Measurements from ENCODE around the gene CEP164.

CEP164 gene

DNA sequence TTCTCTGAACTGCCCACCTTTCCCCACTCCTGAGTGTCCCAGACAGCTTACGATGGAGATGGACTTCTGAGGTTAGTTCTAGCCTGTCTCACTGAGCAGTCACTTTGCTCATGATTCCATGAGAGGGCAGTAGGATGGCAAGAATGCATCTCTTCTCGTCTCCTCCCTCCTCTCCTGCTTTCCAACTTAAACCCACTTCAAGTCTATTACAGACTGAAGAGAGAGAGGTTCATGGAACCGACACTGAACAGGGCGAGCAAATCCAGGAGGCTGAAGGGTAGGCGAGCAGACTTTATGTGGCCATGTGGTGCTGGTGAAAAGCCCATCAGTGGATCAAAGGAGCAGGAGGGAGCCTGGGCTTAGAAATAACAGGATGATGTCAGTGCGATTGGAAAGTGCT is 38.6 kb downstream of the CEP164 start:
- no peak for DNase-seq (ENCODE audit: low spot score)

DNA sequence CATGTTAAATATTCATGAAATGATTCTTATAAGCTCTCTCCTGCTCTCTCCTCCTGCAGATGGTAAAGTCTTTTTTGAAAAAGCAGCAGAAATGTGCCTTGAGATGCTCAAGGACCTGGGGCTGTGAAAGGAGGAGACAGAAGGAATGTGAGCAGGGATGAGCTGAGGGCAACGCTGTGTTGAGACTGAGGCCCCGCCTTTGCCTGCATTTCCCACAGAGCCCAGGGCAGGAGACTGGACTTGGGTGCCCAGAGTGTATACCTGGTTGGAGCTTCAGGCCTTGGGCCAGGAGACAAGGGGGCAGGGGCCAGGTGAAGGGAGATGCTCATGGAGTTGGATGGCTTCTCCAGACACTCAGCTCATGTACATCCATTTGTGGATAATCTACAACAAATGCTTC is 39.2 kb downstream of the CEP164 start:
- no peak for DNase-seq (ENCODE audit: low spot score)

DNA sequence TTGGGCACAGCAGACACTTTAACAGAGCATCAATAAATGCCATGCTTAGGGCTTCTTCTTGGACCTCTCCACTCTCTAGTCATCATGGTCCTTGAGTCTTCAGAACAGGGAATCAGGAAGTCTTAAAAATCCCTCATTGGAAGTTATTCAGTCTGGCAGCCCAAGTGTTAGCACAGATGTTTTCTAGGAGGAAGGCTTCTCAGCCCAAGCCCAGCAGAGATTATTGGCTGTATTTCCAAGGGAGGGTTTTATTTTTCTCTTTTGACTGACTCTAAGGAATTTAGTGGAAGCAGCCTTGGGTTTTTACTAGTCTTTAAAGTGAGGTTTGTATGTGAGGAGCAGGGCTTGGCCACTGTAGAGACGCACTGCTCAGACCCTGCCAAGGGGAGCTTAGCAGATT is 41.9 kb downstream of the CEP164 start:
- DNase-seq (ENCODE audit: low spot score), result no peak

DNA sequence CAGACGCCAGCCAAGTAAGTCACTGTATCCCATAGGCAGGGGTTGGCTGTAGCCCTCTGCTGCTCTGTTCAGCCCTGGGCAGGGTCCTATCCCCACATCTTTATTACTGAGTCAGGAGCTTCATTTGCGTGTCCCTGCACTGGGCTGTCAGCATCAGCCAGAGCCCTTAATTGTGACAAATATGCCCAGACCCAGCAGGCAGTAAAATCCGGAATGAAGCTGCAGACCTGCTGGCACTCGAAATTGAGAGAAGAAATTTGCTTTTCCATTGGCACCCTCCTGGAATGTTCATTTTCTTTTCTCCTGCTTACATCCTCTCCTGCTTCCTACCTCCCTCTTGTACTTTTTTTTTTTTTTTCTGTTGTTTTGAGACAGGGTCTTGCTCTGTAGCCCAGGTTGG is 43.8 kb downstream of the CEP164 start:
- DNase-seq (ENCODE audit: low spot score), result no peak

DNA sequence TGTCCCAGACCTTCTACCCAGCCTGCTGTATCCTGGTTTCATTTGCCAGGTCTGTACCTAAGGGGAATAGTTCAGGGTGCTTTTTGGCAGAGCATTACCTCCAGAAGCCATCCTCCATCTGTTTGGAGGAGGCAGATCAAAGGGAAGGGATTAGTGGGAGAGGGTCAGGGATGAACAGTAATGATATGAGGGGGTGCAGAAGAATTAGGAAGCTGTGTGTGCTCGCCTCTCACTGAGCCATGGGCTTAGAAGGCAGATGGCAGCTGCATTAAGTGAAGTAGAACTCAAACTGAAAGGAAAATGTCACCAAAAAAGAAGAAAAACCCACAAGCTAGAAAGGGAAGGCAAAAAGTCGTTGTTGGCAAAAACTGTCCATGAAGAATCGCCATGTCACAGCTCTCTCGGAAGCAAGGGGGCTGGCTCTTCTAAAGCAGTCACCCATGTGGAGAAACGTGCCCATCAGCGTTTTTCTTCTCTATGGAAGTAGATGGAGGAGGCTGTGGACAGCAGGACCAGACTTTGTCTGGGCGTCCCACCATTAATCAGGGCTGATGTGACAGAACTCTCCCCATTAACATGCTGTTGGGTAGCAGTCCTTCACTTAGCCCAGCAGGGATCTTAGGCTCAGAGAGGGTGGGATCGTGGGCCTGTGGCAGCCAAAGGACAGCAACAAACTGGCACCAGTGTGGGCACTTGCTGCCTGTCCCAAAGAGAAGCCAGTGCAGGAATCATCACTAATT is 46.8 kb downstream of the CEP164 start:
- no peak for DNase-seq (ENCODE audit: low spot score)

DNA sequence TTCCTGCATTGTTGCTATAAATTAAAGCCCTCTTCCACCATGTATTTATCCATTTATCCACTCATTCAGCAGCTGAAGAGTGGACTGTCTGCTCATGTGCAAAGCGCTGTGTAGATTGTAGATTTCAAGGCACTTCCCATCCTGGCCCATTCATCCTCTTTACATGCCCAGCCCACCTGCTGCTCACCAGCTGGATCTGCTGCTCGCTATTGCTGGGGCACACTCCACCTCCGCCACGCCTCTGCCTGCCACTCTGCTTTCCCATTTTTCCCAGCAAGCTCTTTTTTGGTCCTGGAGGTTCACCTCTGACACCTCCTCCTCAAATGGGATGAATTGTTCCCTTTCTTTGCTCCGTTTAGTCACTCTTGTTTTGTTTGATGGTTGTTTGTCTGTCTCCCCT is 48.3 kb downstream of the CEP164 start:
- DNase-seq (ENCODE audit: low spot score), result no peak

DNA sequence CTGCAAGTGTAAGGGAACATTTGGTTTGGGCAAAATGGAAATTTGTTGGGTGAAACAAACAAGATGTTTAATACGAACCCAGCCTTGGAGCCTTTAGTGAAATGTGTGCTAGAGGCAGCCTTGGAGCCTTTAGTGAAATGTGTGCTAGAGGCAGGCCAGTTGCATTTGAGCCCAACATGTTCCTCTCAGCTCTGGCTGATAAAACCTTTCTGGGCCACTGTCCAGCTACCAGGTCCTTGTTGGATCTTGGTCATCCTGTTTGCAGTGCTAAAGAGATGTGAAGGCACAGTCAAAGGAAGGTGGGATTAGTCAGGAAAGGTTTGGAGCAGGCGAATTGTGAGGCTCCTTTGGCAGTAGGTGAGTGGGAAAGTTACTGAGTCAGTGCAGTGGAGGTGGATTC is 48.9 kb downstream of the CEP164 start:
- DNase-seq (ENCODE audit: low spot score), result no peak

DNA sequence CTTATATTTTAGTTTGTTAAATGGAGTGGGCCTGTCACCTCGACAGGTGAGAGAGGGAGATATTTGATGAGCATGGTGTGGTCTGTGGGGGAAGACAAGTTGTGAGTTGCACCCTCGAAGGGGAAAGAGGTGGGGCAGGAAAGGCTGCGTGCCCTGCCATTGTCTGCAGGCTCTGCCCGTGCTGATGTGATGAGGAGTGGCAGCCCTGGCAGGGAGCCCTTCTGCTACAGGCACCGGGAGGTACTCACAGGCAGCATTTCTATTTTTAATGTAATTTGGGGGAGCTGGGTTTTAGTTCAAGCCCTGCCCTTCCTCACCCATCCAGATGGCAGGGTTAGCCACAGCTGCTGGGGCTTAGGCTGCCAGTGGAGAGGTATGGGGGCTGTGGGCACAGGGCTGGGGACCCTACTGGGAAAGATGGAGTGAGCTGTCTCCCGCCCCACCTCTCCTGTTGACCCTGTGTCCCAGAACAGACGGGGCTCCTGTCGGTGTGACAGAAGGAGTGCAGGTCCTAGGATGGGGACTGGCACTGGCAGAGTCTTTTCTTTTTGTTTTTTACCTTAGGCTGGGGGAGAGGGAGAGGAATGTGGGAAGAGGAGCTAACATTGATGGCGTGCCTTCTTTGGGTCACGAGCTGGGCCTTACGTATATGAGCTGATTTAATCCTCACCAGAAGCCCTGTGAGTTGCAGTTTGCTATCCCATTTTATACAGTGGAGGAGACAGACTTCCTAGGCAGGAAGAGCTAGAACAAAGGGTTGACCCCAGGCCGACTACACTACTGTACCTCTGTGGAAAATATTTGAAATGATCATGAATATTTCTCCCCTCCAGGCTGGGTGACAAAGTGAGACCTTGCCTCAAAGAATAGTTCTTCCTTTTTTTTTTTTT is 51.6 kb downstream of the CEP164 start:
- DNase-seq (ENCODE audit: low spot score), result no peak

DNA sequence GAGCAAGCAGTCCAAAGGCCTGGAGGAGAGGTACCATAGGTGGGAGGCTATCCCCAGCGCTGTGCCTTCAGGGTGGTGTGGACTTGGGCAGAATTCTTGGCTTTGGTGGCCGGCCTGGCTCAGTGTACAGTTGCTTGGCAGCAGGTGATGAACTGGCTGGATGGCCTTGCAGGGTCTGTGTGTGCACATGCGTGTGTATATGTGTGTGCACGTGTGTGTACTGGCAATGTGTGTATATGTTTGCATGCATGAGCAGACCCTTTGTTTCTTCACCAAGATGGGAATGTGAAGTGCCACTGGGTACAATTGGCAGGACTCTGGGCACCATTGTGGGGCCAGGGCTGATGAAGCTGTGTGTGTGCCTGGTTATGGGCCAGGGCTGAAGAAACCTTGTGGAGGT is 53.0 kb downstream of the CEP164 start:
- no peak for DNase-seq (ENCODE audit: low spot score)

DNA sequence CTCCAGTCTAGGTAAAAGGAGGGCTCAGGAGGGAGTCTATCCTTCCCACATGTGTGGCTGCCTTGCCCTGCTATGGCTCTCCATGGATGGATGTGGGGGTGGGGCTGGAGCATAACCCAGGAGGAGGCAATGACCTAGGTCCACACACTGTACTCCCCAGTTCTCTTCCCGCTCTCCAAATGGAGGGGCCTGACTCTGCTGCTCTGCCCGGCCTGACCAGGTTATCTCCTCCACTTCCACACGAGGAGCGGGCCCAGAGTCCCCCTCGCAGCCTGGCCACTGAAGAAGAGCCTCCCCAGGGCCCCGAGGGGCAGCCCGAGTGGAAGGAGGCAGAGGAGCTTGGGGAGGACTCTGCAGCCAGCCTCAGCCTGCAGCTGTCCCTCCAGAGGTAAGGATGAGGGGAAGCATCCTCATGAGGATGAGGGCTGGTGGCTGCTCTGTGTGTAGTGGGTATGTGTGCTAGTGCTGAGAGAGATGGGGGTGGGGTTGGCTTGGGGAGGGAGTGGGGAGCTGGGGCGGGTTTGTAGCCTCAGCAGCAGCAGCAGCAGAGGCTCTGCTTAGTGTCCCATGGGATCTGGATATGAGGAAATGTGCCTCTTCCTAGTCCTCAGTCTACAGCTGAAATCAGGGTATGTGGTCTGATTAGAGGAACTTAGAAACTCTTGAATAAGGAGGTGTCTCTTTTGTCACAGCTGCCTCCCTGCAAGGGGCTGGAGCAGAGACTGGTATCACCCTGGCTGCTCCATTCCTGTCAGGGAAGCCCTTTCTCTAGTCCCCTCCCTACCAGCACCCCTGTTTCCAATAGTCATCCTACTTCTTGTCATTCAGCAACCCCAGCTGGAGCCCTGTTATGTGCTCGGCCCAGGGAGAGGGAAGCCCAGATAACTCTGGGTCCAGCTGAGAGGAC is 54.1 kb downstream of the CEP164 start:
- DNase-seq (ENCODE audit: low spot score), result no peak

DNA sequence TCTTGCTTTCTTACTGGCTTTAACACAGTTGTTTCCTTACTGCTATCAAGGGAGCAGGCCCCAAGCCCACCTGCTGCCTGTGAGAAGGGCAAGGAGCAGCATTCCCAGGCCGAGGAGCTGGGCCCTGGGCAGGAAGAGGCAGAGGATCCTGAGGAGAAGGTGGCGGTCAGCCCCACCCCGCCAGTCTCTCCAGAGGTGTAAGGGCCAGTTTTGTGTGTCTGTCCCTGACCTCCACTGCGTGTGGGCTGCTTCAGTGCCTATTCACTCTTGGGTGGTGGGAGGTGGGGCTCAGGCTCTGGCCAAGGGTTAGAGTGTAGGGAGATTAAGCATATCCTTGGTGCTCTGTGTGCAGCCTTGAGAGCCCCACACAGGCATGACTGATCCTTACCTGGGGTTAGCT is 55.1 kb downstream of the CEP164 start:
- no peak for DNase-seq (ENCODE audit: low spot score)

DNA sequence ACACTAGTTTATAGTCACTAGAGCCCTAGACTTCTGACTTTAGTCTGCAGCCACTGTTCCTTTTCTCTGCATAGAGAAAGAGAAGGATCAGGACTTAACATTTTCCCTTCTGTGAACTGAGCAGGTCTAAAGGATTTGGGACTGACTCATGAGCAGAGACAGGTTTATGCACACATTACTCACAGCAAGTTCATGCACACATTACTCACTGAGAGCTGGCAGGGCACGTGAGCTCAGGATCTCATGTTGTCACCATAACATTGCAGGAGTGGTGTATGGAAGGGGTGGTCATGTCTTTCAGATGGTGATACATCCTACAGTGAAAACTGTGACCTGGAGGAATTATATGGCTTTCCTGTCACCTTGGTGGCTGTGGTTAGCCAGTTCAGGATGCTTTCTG is 56.4 kb downstream of the CEP164 start:
- DNase-seq (ENCODE audit: low spot score), result no peak

DNA sequence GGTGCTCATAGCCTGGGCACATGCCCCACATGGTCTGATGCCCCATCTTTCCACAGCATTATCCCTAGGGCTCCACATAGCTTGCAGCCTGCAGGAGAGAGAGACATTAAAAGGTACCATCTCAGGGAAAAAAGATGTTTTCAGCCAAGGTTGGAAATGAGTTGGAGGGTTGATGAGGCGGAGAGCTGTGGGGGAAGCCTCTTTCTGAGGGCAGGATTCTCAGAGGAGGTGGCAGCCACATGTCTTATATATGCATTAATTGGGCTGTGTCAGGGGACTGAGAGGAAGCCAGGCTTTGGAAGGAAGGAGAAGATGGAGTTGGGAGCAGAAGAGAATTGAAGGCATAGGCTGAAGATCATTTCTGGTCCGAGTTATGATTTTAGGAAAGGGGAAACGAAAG is 57.8 kb downstream of the CEP164 start:
- no peak for DNase-seq (ENCODE audit: low spot score)

DNA sequence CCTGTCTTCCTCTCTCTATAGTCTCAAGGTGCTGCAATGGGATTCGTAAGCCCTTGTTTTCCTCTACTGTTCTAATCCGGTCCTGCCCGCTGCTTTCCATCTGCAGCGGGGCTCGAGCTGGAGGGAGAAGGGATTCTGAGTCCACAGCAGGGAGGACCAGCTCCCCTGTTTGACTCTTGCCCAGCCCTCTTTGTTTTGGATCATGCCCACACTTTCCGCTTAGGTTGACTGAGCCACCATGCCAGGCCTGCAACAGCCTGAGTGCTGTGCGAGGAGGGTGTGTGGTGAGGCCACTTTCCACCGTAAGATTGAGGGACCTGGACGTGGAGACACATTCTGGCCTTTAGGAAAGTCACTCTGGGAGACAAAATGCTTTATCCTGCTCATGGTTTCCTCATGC is 58.3 kb downstream of the CEP164 start:
- no peak for DNase-seq (ENCODE audit: low spot score)

DNA sequence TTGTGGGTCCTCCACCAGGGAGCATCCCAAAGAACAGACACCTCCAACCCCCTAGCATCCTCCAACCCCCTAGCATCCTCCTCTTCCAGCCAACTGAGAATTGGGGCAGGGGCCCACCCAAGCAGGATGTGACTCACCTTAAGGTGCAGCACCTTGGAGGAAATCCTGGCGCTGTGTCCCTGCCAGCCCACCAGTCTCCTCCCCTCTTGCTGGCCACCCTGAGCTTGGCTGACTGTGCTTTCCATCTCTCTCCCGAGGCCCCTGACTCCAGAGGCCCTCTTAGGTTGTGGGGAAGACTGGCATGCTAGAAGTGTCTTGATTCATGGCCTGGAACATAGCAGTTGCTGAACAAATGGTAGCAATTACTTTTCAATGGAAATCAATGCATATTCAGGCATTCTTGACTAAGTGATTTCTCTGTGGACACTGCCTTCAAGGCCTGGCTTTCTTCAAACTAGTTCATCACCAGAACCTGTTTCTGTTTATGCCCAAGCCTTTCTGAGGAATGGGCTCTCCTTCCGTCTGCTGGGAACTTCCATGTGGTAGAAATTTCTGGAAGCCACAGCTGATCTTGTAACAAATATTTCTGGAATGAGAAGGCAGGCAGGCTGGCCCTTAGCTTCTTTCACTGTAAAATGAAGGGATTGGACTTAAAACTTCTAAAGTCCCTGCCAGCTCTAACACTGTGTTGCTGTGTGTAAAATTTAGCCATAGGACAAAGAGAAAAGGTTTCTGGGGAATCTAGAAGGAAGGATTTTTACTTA is 60.5 kb downstream of the CEP164 start:
- DNase-seq (ENCODE audit: low spot score), result no peak

DNA sequence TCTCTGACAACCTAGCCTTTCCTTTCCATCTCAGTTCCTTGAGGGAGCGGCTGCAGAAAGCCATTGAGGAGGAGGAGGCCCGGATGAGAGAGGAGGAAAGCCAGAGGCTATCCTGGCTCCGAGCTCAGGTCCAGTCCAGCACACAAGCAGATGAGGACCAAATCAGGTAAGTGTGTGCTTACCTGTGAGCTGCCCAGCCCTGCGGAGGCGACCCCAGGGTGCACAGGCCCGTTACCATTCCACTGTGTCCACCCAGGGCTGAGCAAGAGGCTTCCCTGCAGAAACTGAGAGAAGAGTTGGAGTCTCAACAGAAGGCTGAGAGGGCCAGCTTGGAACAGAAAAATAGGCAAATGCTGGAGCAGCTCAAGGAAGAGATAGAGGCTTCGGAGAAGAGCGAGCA is 63.1 kb downstream of the CEP164 start:
- DNase-seq (ENCODE audit: low spot score), result no peak

DNA sequence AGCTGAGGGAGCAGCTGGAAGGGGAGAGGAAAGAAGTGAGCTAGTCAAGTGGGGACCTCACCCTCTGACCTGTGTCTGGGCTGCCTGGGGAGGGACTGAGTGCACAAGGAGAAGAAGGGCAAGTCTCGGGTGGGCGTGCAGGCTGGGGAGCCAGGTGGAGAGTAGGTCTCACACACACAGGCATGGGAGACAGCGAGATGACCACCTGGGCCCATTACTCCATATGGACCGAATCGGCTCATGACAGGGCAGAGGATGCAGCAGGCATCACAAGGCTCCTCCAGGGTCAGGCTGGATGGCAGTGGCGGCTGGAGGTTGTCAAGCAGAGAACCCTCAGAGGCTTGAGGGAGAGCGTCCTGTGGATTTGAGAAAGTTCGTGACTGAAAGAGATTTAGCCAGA is 63.5 kb downstream of the CEP164 start:
- no peak for DNase-seq (ENCODE audit: low spot score)

DNA sequence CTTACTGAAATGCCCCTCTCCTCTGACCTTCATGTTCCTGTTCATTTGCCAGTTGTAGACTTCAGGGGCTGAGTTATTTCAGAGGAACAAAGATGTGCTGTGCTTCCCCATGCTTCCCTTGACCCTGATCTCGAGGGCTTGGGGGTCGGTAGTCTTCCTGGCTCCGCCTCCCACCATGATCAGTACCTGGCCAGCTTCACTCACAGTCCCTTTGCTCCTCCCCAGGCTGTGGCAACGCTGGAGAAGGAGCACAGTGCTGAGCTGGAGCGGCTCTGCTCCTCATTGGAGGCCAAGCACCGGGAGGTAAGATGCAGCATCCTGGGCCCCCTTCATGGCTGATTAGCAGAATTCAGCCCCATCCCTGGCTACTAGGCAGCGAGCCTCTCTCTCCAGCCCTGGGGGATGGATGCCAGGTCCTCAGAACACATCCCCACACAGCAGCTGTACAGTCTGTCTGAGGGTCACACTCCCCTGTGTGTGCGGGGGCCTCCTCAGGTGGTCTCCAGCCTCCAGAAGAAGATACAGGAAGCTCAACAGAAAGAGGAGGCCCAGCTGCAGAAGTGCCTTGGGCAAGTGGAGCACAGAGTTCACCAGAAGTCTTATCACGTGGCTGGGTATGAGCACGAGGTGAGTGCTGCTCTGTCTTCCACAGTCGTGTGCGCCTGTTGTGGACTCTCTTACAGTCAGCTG is 64.5 kb downstream of the CEP164 start:
- DNase-seq (ENCODE audit: low spot score), result no peak

DNA sequence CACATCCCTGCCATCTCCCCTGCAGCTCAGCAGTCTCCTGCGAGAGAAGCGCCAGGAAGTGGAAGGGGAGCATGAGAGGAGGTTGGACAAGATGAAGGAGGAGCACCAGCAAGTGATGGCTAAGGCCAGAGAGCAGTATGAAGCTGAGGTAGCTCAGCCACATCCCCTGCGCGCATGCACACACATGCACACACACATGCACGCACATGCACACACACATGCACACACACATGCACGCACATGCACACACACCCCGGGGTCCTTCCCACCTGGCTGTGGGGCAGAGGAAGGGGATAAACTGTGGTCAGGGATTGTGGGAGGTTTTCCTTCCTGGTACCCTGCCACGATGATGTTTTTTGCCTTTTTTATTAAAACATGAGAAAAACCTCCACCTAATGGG is 65.3 kb downstream of the CEP164 start:
- no peak for DNase-seq (ENCODE audit: low spot score)

DNA sequence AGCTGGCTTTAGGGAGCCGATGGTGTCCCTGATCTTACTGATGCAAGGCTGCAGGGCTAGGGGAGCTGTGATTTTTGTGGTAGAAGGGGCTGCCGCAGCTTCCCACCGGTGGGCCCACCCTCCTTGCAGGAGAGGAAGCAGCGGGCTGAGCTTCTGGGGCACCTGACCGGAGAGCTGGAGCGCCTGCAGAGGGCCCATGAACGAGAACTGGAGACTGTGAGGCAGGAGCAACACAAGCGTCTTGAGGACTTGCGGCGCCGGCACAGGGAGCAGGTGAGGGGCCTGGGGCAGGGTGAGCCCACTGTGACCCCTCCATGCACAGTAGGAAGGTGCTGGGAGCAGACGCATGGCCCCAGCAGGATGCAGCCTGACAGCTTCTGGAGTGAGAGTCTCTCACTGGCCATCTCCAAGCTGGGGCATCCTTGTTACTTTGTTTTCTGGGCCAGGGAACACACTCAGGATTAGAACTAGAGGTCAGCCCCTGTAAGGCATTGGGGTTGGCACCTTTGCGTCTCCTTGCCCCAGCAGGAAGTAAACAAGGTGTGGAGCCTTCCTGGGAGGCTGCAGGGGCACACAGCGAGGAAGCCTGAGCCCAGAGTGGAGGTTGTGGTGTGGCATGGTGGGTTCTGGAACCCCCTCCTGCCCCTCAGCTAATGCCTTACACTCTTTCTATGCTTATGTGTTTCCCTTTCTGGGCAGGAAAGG is 66.7 kb downstream of the CEP164 start:
- DNase-seq (ENCODE audit: low spot score), result no peak

DNA sequence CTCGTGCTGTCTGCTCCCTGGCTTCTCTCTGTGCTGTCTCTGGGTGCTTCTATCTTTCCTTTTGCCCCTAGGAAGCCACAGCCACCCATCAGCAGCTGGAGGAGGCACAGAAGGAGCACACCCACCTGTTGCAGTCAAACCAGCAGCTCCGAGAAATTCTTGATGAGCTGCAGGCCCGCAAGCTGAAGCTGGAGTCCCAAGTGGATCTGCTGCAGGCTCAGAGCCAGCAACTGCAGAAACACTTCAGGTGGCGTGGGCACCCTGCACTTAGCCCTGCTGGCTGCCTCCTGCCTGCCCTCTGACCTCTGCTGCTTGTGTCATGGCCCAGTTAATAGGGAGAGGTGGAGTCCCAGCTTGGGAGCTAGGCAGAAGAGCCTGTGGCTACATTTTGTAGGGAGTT is 67.8 kb downstream of the CEP164 start:
- no peak for DNase-seq (ENCODE audit: low spot score)

Data from hematopoietic multipotent progenitor cell treated with erythropoietin and hydrocortisone succinate and interleukin-3 and kit ligand, for 17 days (in vitro differentiated cells).